HepG2 (cell line): Measurements from ENCODE around the gene FBF1. TPM values are rescaled to one million over a fixed set of nuclear protein-coding genes. Genes with fewer than 3 reads are reported as not detected.

Experiments
- AGO2 ChIP-seq: fragments of 200-400 bp; formaldehyde crosslinking; optimal IDR thresholded peaks from 2 replicates; pipeline ENCODE3; 2017; ENCODE audit warnings: mild to moderate bottlenecking, low read depth, low read length, moderate library complexity
- ARID3A ChIP-seq: IDR thresholded peaks from 2 replicates; pipeline ENCODE4 v1.6.1; 2012; ENCODE audit warnings: low read depth, low read length, improper control_type of control experiment
- ARID5B ChIP-seq: IDR thresholded peaks from 2 replicates; pipeline ENCODE4 v1.4.0; 2020; ENCODE audit warnings: mild to moderate bottlenecking, missing genetic modification reagents
- E2F5 ChIP-seq: sonication (generic); formaldehyde crosslinking; conservative IDR thresholded peaks from 2 replicates; pipeline ENCODE4 v1.4.0; 2020; ENCODE audit warnings: missing genetic modification reagents
- HOXA5 ChIP-seq: sonication (generic); formaldehyde crosslinking; IDR thresholded peaks from 2 replicates; pipeline ENCODE4 v1.4.0; 2020; ENCODE audit warnings: missing genetic modification reagents
- SPEN ChIP-seq: sonication (generic); formaldehyde crosslinking; IDR thresholded peaks from 2 replicates; pipeline ENCODE4 v1.5.1; 2020; ENCODE audit warnings: low read depth, mild to moderate bottlenecking, missing genetic modification reagents
- TP53 ChIP-seq: sonication (generic); formaldehyde crosslinking; conservative IDR thresholded peaks from 2 replicates; pipeline ENCODE4 v1.4.0; 2020; ENCODE audit warnings: missing genetic modification reagents
- XBP1 ChIP-seq: sonication (generic); formaldehyde crosslinking; IDR thresholded peaks from 2 replicates; pipeline ENCODE4 v1.5.0; 2020; ENCODE audit warnings: missing genetic modification reagents
- ZBED4 ChIP-seq: sonication (generic); formaldehyde crosslinking; IDR thresholded peaks from 2 replicates; pipeline ENCODE4 v1.4.0; 2020; ENCODE audit warnings: missing genetic modification reagents, borderline replicate concordance
- ZNF503 ChIP-seq: sonication (generic); formaldehyde crosslinking; IDR thresholded peaks from 2 replicates; pipeline ENCODE4 v1.4.0; 2020; ENCODE audit warnings: missing genetic modification reagents
- ZNF547 ChIP-seq: sonication (generic); formaldehyde crosslinking; IDR thresholded peaks from 2 replicates; pipeline ENCODE4 v1.5.1; 2020; ENCODE audit warnings: mild to moderate bottlenecking, missing genetic modification reagents
- ZNF563 ChIP-seq: sonication (generic); formaldehyde crosslinking; IDR thresholded peaks from 2 replicates; pipeline ENCODE4 v1.8.0; 2022; ENCODE audit warnings: mild to moderate bottlenecking, moderate library complexity, missing genetic modification reagents
- ZNF761 ChIP-seq: sonication (generic); formaldehyde crosslinking; conservative IDR thresholded peaks from 2 replicates; pipeline ENCODE4 v1.4.0; 2020; ENCODE audit warnings: mild to moderate bottlenecking, missing genetic modification reagents
- ZNF780A ChIP-seq: sonication (generic); formaldehyde crosslinking; IDR thresholded peaks from 2 replicates; pipeline ENCODE4 v1.8.0; 2022; ENCODE audit warnings: mild to moderate bottlenecking, missing genetic modification reagents, moderate library complexity
- ZNF788 ChIP-seq: sonication (generic); formaldehyde crosslinking; IDR thresholded peaks from 2 replicates; pipeline ENCODE4 v1.5.0; 2020; ENCODE audit warnings: mild to moderate bottlenecking, missing genetic modification reagents, borderline replicate concordance
- ZNF83 ChIP-seq: sonication (generic); formaldehyde crosslinking; IDR thresholded peaks from 2 replicates; pipeline ENCODE4 v1.4.0; 2020; ENCODE audit warnings: missing genetic modification reagents, mild to moderate bottlenecking, borderline replicate concordance
- ZNF883 ChIP-seq: sonication (generic); formaldehyde crosslinking; IDR thresholded peaks from 2 replicates; pipeline ENCODE4 v1.5.1; 2020; ENCODE audit warnings: mild to moderate bottlenecking, missing genetic modification reagents; ENCODE audit errors: not compliant biosample characterization
- polyA plus RNA-seq, 8 experiments: library from polyadenylated mRNA; depleted of rRNA in 3 of 8; stranded (reverse) in 7 of 8; unstranded in 1 of 8; fragments of >200 nt; fragmentation: Illumina TruSeq in 4 of 8; extraction: Trizol in 4 of 8; gene quantifications; 2 replicates each; pipeline versions ENCODE4 v1.2.1 to v1.2.3, GENCODE V29; 2011 to 2016; ENCODE audit warnings: low read depth in 4 of 8, missing spikeins in 1 of 8, mixed read lengths in 1 of 8; ENCODE audit not compliant: insufficient read depth in 1 of 8
- total RNA-seq, 5 experiments: library from RNA; depleted of rRNA; stranded (reverse); fragments of >200 nt; fragmentation: Illumina TruSeq; extraction: Trizol; gene quantifications; 2 replicates each; pipeline ENCODE4 v1.2.3, GENCODE V29; 2016; ENCODE audit warnings: low read depth in 1 of 5

FBF1 gene
- total and polyA plus RNA-seq, 2 of the 13 experiments (the other 11 are each of a cell fraction or from before 2014, with no cell fraction given): 2.4 to 8.1 TPM

GRCh38 chr17:75979705-75980187 is 38.9 kb upstream of the FBF1 start (continued):
- TF ChIP-seq ZNF761 (CRISPR knock-in tag) (no peak), ARID5B (CRISPR knock-in tag) (no peak), ARID3A (no peak), SPEN (CRISPR knock-in tag) (peak; percentile 42; the same call in 1 of the 2 replicates), ZBED4 (CRISPR knock-in tag) (0 out of 2 replicates have a peak, but pooled peaks have one; percentile 4), TP53 (CRISPR knock-in tag) (no peak), E2F5 (CRISPR knock-in tag) (no peak), HOXA5 (no peak), ZNF83 (no peak), ZNF563 (CRISPR knock-in tag) (no peak), XBP1 (CRISPR knock-in tag) (0 out of 2 replicates have a peak, but pooled peaks have one; percentile 3), ZNF547 (CRISPR knock-in tag) (0 out of 2 replicates have a peak, but pooled peaks have one; percentile 1), ZNF788 (CRISPR knock-in tag) (no peak), ZNF780A (CRISPR knock-in tag) (no peak), AGO2 (no peak), ZNF503 (CRISPR knock-in tag) (no peak), ZNF883 (CRISPR knock-in tag) (peak; percentile 45)
